B cell (primary cell): ENCODE data around the gene CD74. TPM values are rescaled to one million over a fixed set of nuclear protein-coding genes. Genes with fewer than 3 reads are reported as not detected.
A peak's percentile ranks its signal among the peaks of the same experiment; 100 is the strongest.

Experiments
- ATAC-seq: fragments of 200-7000 bp; cut with Tn5 transposase; one replicate; pipeline ENCODE4 v1.10.0; 2021; ENCODE audit warnings: low read depth, mild to moderate bottlenecking, moderate number of reproducible peaks, moderate library complexity
- CTCF ChIA-PET: fragments of 350-600 bp; sonication (Branson Sonifier 250); formaldehyde crosslinking; loops from one replicate; lab custom pipeline; 2021; ENCODE audit warnings: antibody characterized with exemption, inconsistent platforms; lab: Charles Lee
- POLR2A ChIA-PET: fragments of 350-600 bp; sonication (Branson Sonifier 250); formaldehyde crosslinking; loops from one replicate; lab custom pipeline; 2021; ENCODE audit warnings: antibody characterized with exemption; lab: Charles Lee
- DNase-seq: peaks from one replicate; pipeline ENCODE4 v3.0.0; 2013
- H2AFZ ChIP-seq: 2 replicates; pipeline ENCODE4 v1.6.1; 2012; ENCODE audit warnings: mild to moderate bottlenecking, low read depth, low read length; ENCODE audit not compliant: insufficient read depth, poor library complexity, severe bottlenecking
- H3K27ac ChIP-seq, 2 donors: 1 replicate in 1 of 2; 2 replicates in 1 of 2; pipeline ENCODE4 v1.5.1; 2012 to 2013; ENCODE audit warnings: low read length in 2 of 2, mild to moderate bottlenecking in 2 of 2, moderate library complexity in 1 of 2
- H3K27me3 ChIP-seq, 4 experiments: fragments of 200-600 bp in 1 of 4; sonication (generic) in 1 of 4; replicated peaks in 1 of 4; 1 replicate in 2 of 4; 2 replicates in 2 of 4; pipeline versions ENCODE4 v1.6.1 to v1.7.0; 2013 to 2016; ENCODE audit warnings: low read length in 3 of 4, mild to moderate bottlenecking in 2 of 4, mixed read lengths in 1 of 4, moderate library complexity in 1 of 4; ENCODE audit not compliant: insufficient read depth in 4 of 4, control insufficient read depth in 3 of 4; ENCODE audit errors: control extremely low read depth in 1 of 4
- H3K36me3 ChIP-seq, 2 experiments: replicated peaks in 1 of 2; 1 replicate in 1 of 2; 2 replicates in 1 of 2; pipeline versions ENCODE4 v1.6.1 to v1.7.1; 2013; ENCODE audit warnings: low read length in 1 of 2; ENCODE audit not compliant: insufficient read depth in 2 of 2, control insufficient read depth in 1 of 2; ENCODE audit errors: control extremely low read depth in 1 of 2, extremely low read depth in 1 of 2
- H3K4me1 ChIP-seq, 2 donors: fragments of 200-600 bp in 1 of 2; sonication (generic) in 1 of 2; 1 replicate in 1 of 2; 2 replicates in 1 of 2; pipeline versions ENCODE4 v1.5.1 to v1.6.1; 2013 to 2017; ENCODE audit warnings: low read length in 2 of 2; ENCODE audit not compliant: control insufficient read depth in 2 of 2, insufficient read depth in 2 of 2
- H3K4me2 ChIP-seq: replicated peaks from 2 replicates; pipeline ENCODE3; 2012; ENCODE audit warnings: mild to moderate bottlenecking, low read depth, low read length; ENCODE audit not compliant: poor library complexity, severe bottlenecking
- H3K4me3 ChIP-seq, 5 experiments: fragments of 200-600 bp in 1 of 5; sonication (generic) in 1 of 5; 1 replicate in 3 of 5; 2 replicates in 2 of 5; pipeline versions ENCODE4 v1.5.1 to v1.7.0; 2011 to 2016; ENCODE audit warnings: low read length in 4 of 5, mild to moderate bottlenecking in 4 of 5, low read depth in 2 of 5, control low read depth in 1 of 5, moderate library complexity in 1 of 5; ENCODE audit not compliant: insufficient read depth in 1 of 5; ENCODE audit errors: control extremely low read depth in 1 of 5, extremely low read depth in 1 of 5
- H3K79me2 ChIP-seq: fragments of 200-600 bp; sonication (generic); one replicate; pipeline ENCODE4 v1.6.0; 2016; ENCODE audit warnings: low read length; ENCODE audit not compliant: control insufficient read depth, insufficient read depth
- H3K9ac ChIP-seq: fragments of 200-600 bp; sonication (generic); 2 replicates; pipeline ENCODE4 v1.6.1; 2017; ENCODE audit warnings: mild to moderate bottlenecking, low read length, moderate library complexity
- H3K9me3 ChIP-seq, 3 donors: one replicate each; pipeline versions ENCODE4 v1.6.1 to v1.7.1; 2013; ENCODE audit warnings: low read length in 2 of 3; ENCODE audit not compliant: control insufficient read depth in 2 of 3, insufficient read depth in 1 of 3; ENCODE audit errors: control extremely low read depth in 1 of 3
- H4K20me1 ChIP-seq: 2 replicates; pipeline ENCODE4 v1.6.0; 2012; ENCODE audit warnings: mild to moderate bottlenecking, low read length; ENCODE audit not compliant: insufficient read depth, control insufficient read depth, poor library complexity, severe bottlenecking
- H3K27ac Mint-ChIP-seq: one replicate; pipeline ENCODE4 v1.8.0; 2021; ENCODE audit warnings: mixed read lengths
- H3K27me3 Mint-ChIP-seq: one replicate; pipeline ENCODE4 v1.8.0; 2021; ENCODE audit warnings: mixed read lengths
- H3K4me1 Mint-ChIP-seq: one replicate; pipeline ENCODE4 v1.8.0; 2021; ENCODE audit warnings: mixed read lengths
- H3K4me3 Mint-ChIP-seq: one replicate; pipeline ENCODE4 v1.8.0; 2021; ENCODE audit warnings: mixed read lengths
- H3K9me3 Mint-ChIP-seq: one replicate; pipeline ENCODE4 v1.8.0; 2022; ENCODE audit warnings: mixed read lengths; ENCODE audit not compliant: insufficient read depth
- EZH2 ChIP-seq: IDR thresholded peaks from 2 replicates; pipeline ENCODE4 v1.6.1; 2012; ENCODE audit warnings: borderline replicate concordance, low read depth, mild to moderate bottlenecking, moderate library complexity, low read length; ENCODE audit not compliant: insufficient read depth, poor library complexity, severe bottlenecking
- WGBS: methylation state at CpG from one replicate; pipeline ENCODE4 v1.1.5; 2013; ENCODE audit warnings: missing lambda C conversion rate; ENCODE audit not compliant: insufficient coverage; 5-methylcytosine and 5-hydroxymethylcytosine counted together
- intact Hi-C: fragments of 100-400 bp; cut with micrococcal nuclease; formaldehyde crosslinking; loops from one replicate; pipeline ENCODE4 v1.10.0; 2022
- polyA plus RNA-seq: library from polyadenylated mRNA; depleted of rRNA; stranded (reverse); fragments of >200 nt; gene quantifications from 2 replicates; pipeline ENCODE4 v1.2.3, GENCODE V29; 2012
- total RNA-seq, 2 donors: library from RNA; stranded (reverse); fragments of 120-200 nt in 1 of 2; gene quantifications; 1 replicate in 1 of 2; 2 replicates in 1 of 2; pipeline versions ENCODE4 v1.2.3 to v1.2.4, GENCODE V29; 2013 to 2022
- TF ChIP-seq, protein P1 (sequence below): fragments of 200-600 bp; IDR thresholded peaks from one replicate; pipeline ENCODE4 v1.8.0; 2022; ENCODE audit warnings: antibody characterized with exemption, mild to moderate bottlenecking

The CD74 gene
- total and polyA plus RNA-seq, 2 donors (not counting 1 experiment from before 2014, with no cell fraction given): 5,670 to 14,307 TPM

DNA sequence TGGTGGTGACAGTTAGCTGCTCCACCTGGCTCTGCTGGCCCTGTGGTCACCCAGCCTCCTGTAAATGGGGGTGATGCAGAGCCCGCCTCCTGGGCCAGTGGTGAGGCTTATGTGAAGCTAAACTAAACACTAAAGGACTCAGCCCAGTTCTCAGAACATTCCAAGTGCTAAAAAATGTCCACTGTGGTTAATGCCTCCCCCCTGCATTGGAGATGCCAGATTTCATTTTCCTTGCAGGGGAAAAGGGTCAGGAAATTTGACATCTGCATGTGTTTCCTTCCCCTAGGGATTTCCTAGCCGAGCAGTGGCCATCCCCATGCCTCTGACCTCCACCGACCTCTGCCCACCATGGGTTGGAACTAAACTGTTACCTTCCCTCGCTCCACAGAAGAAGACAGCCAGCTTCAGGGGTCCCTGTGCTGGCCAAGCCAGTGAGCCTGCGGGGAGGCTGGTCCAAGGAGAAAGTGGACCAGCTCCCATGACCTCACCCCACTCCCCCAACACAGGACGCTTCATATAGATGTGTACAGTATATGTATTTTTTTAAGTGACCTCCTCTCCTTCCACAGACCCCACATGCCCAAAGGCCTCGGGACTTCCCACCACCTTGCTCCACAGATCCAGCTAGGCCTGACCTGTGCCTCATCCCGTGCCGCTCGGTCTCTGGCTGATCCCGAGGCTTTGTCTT is 13.0 kb downstream of the CD74 start:
- Histone ChIP-seq H3K27ac (peak overlapping the region; percentile 54 to 64), H3K27me3 (no peaks in the 10 kb centered on the region), H3K4me3 (no peak overlapping the region), H3K79me2 (no peaks in the 10 kb centered on the region), H3K9ac (no peak overlapping the region), H3K36me3 (peaks cover 2 to 83% of the 10 kb centered on the region in 2 experiments), H3K9me3 (no peaks in the 10 kb centered on the region), H3K4me1 (peaks cover 3 to 40% of the 10 kb centered on the region in 2 donors), H4K20me1 (peaks cover 91% of the 10 kb centered on the region), H2AFZ (no peak overlapping the region), H3K4me2 (peak overlapping the region; percentile 7)
- POLR2A ChIA-PET: interaction anchor here (1.2 to 15.5 kb wide), 7 partner anchors 9 to 853 kb away, joined by 3 to 286 read pairs (median 13); partner anchors contain the start of genes CD74, GM2A and RPS14
- Mint-ChIP-seq H3K9me3 (no peaks in the 10 kb centered on the region), H3K4me3 (peak overlapping the region; percentile 40), H3K27ac (peak overlapping the region; percentile 88), H3K27me3 (no peaks in the 10 kb centered on the region), H3K4me1 (peaks cover 50% of the 10 kb centered on the region)
- CTCF ChIA-PET: interaction anchor here (0.6 to 15.8 kb wide), 15 partner anchors 7 to 308 kb away, joined by 3 to 396 read pairs (median 5); partner anchors contain the start of genes CD74 and RPS14
- peak; percentile 84 for DNase-seq
- TF ChIP-seq, protein P1, sequence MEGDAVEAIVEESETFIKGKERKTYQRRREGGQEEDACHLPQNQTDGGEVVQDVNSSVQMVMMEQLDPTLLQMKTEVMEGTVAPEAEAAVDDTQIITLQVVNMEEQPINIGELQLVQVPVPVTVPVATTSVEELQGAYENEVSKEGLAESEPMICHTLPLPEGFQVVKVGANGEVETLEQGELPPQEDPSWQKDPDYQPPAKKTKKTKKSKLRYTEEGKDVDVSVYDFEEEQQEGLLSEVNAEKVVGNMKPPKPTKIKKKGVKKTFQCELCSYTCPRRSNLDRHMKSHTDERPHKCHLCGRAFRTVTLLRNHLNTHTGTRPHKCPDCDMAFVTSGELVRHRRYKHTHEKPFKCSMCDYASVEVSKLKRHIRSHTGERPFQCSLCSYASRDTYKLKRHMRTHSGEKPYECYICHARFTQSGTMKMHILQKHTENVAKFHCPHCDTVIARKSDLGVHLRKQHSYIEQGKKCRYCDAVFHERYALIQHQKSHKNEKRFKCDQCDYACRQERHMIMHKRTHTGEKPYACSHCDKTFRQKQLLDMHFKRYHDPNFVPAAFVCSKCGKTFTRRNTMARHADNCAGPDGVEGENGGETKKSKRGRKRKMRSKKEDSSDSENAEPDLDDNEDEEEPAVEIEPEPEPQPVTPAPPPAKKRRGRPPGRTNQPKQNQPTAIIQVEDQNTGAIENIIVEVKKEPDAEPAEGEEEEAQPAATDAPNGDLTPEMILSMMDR: no peak
- no peak for TF ChIP-seq EZH2
- peak; percentile 3 for ATAC-seq
- 40% methylated on average over 1 of the region's 11 CpGs for WGBS
- intact Hi-C loops: no loop called here
